SJCRH30 (cell line): ENCODE measurements around the gene ALB. TPM values are rescaled to one million over a fixed set of nuclear protein-coding genes. Genes with fewer than 3 reads are reported as not detected.

ENCODE experiments used
- DNase-seq, 2 experiments: peaks; one replicate each; pipeline ENCODE4 v3.0.0-alpha.2; 2015 to 2020
- H3K27ac ChIP-seq: fragments of 250-450 bp; sonication (Bioruptor Pico); 2 replicates; pipeline ENCODE4 v1.5.1; 2020; ENCODE audit warnings: mild to moderate bottlenecking, moderate library complexity
- H3K27me3 ChIP-seq: fragments of 250-450 bp; sonication (Bioruptor Pico); 2 replicates; pipeline ENCODE4 v1.5.1; 2020; ENCODE audit warnings: mild to moderate bottlenecking, moderate library complexity
- H3K36me3 ChIP-seq: fragments of 250-450 bp; sonication (Bioruptor Pico); 2 replicates; pipeline ENCODE4 v1.5.1; 2020; ENCODE audit warnings: mild to moderate bottlenecking, moderate library complexity
- H3K4me1 ChIP-seq: fragments of 250-450 bp; sonication (Bioruptor Pico); 2 replicates; pipeline ENCODE4 v1.5.1; 2020; ENCODE audit warnings: mild to moderate bottlenecking, moderate library complexity
- H3K4me3 ChIP-seq: fragments of 250-450 bp; sonication (Bioruptor Pico); 2 replicates; pipeline ENCODE4 v1.5.1; 2020; ENCODE audit warnings: mild to moderate bottlenecking, moderate library complexity
- H3K9me3 ChIP-seq: fragments of 250-450 bp; sonication (Bioruptor Pico); replicated peaks from 2 replicates; pipeline ENCODE4 v1.5.1; 2020; ENCODE audit warnings: mild to moderate bottlenecking, moderate library complexity
- total RNA-seq: library from RNA; depleted of rRNA; stranded (reverse); fragments of >200 nt; shearing (Covaris generic); gene quantifications from 2 replicates; pipeline ENCODE4 v1.2.3, GENCODE V29; 2014

Gene ALB
- total RNA-seq, 1 experiment from 2014 or later: not detected

GRCh38 chr4:73396993-73397972 lies 6.8 kb upstream of the ALB start:
- Histone ChIP-seq H3K36me3 (no peaks in the 10 kb centered on the region), H3K4me1 (no peaks in the 10 kb centered on the region), H3K27me3 (0 out of 2 replicates have a peak, but pooled peaks cover 3% of the 10 kb centered on the region), H3K27ac (no peak overlapping the region), H3K9me3 (no peaks in the 10 kb centered on the region), H3K4me3 (no peak overlapping the region)
- DNase-seq: no peak

- Histone ChIP-seq H3K27me3 (0 out of 2 replicates have a peak, but pooled peaks cover 3% of the 10 kb centered on the region), H3K9me3 (no peaks in the 10 kb centered on the region), H3K36me3 (no peaks in the 10 kb centered on the region), H3K27ac (no peak overlapping the region), H3K4me3 (no peak overlapping the region), H3K4me1 (no peaks in the 10 kb centered on the region)
- no peak for DNase-seq
These were observed 2.7 kb upstream of the ALB start for GRCh38 chr4:73401412-73401811.

- H3K4me3 ChIP-seq: no peak overlapping the region
- no peak for DNase-seq
- no peaks in the 10 kb centered on the region for H3K9me3 ChIP-seq
- no peaks in the 10 kb centered on the region for H3K36me3 ChIP-seq
- no peaks in the 10 kb centered on the region for H3K27me3 ChIP-seq
- no peaks in the 10 kb centered on the region for H3K4me1 ChIP-seq
- H3K27ac ChIP-seq: no peak overlapping the region
These were observed 370 bp downstream of the ALB start for GRCh38 chr4:73404457-73404856.

GRCh38 chr4:73405138-73405537 lies 1.1 kb downstream of the ALB start:
- Histone ChIP-seq H3K9me3 (no peaks in the 10 kb centered on the region), H3K36me3 (no peaks in the 10 kb centered on the region), H3K4me3 (no peak overlapping the region), H3K27ac (no peak overlapping the region), H3K4me1 (no peaks in the 10 kb centered on the region), H3K27me3 (no peaks in the 10 kb centered on the region)
- DNase-seq: no peak

- DNase-seq: no peak
- Histone ChIP-seq H3K9me3 (no peaks in the 10 kb centered on the region), H3K36me3 (no peaks in the 10 kb centered on the region), H3K27me3 (no peaks in the 10 kb centered on the region), H3K4me1 (no peaks in the 10 kb centered on the region), H3K27ac (no peak overlapping the region), H3K4me3 (no peak overlapping the region)
These were observed 2.4 kb downstream of the ALB start for GRCh38 chr4:73406548-73406875.

- no peak for DNase-seq
- H3K9me3 ChIP-seq: no peaks in the 10 kb centered on the region
- H3K4me3 ChIP-seq: no peak overlapping the region
- H3K4me1 ChIP-seq: no peaks in the 10 kb centered on the region
- no peaks in the 10 kb centered on the region for H3K36me3 ChIP-seq
- no peak overlapping the region for H3K27ac ChIP-seq
- no peaks in the 10 kb centered on the region for H3K27me3 ChIP-seq
These were observed 3.2 kb downstream of the ALB start for GRCh38 chr4:73407227-73407673.

- no peaks in the 10 kb centered on the region for H3K27me3 ChIP-seq
- no peak for DNase-seq
- H3K9me3 ChIP-seq: no peaks in the 10 kb centered on the region
- no peak overlapping the region for H3K27ac ChIP-seq
- H3K4me3 ChIP-seq: no peak overlapping the region
- no peaks in the 10 kb centered on the region for H3K4me1 ChIP-seq
- no peaks in the 10 kb centered on the region for H3K36me3 ChIP-seq
These were observed 4.2 kb downstream of the ALB start for GRCh38 chr4:73408181-73408867.

- Histone ChIP-seq H3K27me3 (no peaks in the 10 kb centered on the region), H3K27ac (no peak overlapping the region), H3K4me3 (no peak overlapping the region), H3K4me1 (no peaks in the 10 kb centered on the region), H3K9me3 (no peaks in the 10 kb centered on the region), H3K36me3 (no peaks in the 10 kb centered on the region)
- no peak for DNase-seq
These were observed 5.2 kb downstream of the ALB start for GRCh38 chr4:73409012-73409862.

GRCh38 chr4:73409978-73410548 lies 6.0 kb downstream of the ALB start:
- Histone ChIP-seq H3K27ac (no peak overlapping the region), H3K27me3 (no peaks in the 10 kb centered on the region), H3K4me3 (no peak overlapping the region), H3K36me3 (no peaks in the 10 kb centered on the region), H3K9me3 (no peaks in the 10 kb centered on the region), H3K4me1 (no peaks in the 10 kb centered on the region)
- no peak for DNase-seq

GRCh38 chr4:73410916-73411730 lies 7.0 kb downstream of the ALB start:
- Histone ChIP-seq H3K4me1 (no peaks in the 10 kb centered on the region), H3K36me3 (no peaks in the 10 kb centered on the region), H3K27me3 (no peaks in the 10 kb centered on the region), H3K9me3 (no peaks in the 10 kb centered on the region), H3K27ac (no peak overlapping the region), H3K4me3 (no peak overlapping the region)
- DNase-seq: no peak

- H3K4me3 ChIP-seq: no peak overlapping the region
- H3K27ac ChIP-seq: no peak overlapping the region
- DNase-seq: no peak
- H3K9me3 ChIP-seq: no peaks in the 10 kb centered on the region
- no peaks in the 10 kb centered on the region for H3K4me1 ChIP-seq
- H3K36me3 ChIP-seq: no peaks in the 10 kb centered on the region
- H3K27me3 ChIP-seq: no peaks in the 10 kb centered on the region
These were observed 7.8 kb downstream of the ALB start for GRCh38 chr4:73411731-73412414.

GRCh38 chr4:73413294-73413755 lies 9.2 kb downstream of the ALB start:
- H3K4me3 ChIP-seq: no peak overlapping the region
- H3K36me3 ChIP-seq: no peaks in the 10 kb centered on the region
- DNase-seq: no peak
- no peaks in the 10 kb centered on the region for H3K9me3 ChIP-seq
- no peaks in the 10 kb centered on the region for H3K4me1 ChIP-seq
- H3K27me3 ChIP-seq: no peaks in the 10 kb centered on the region
- no peak overlapping the region for H3K27ac ChIP-seq

GRCh38 chr4:73414936-73415271 lies 10.8 kb downstream of the ALB start:
- Histone ChIP-seq H3K36me3 (no peaks in the 10 kb centered on the region), H3K27ac (no peak overlapping the region), H3K4me1 (no peaks in the 10 kb centered on the region), H3K27me3 (no peaks in the 10 kb centered on the region), H3K4me3 (no peak overlapping the region), H3K9me3 (no peaks in the 10 kb centered on the region)
- DNase-seq: no peak
